Measurements from ENCODE around the gene VDAC1. TPM values are rescaled to one million over a fixed set of nuclear protein-coding genes. Genes with fewer than 3 reads are reported as not detected.

VDAC1 gene
- total and polyA plus RNA-seq, 2 of the 8 experiments (the other 6 are each of a cell fraction or from before 2014, with no cell fraction given), result 111 to 301 TPM

DNA sequence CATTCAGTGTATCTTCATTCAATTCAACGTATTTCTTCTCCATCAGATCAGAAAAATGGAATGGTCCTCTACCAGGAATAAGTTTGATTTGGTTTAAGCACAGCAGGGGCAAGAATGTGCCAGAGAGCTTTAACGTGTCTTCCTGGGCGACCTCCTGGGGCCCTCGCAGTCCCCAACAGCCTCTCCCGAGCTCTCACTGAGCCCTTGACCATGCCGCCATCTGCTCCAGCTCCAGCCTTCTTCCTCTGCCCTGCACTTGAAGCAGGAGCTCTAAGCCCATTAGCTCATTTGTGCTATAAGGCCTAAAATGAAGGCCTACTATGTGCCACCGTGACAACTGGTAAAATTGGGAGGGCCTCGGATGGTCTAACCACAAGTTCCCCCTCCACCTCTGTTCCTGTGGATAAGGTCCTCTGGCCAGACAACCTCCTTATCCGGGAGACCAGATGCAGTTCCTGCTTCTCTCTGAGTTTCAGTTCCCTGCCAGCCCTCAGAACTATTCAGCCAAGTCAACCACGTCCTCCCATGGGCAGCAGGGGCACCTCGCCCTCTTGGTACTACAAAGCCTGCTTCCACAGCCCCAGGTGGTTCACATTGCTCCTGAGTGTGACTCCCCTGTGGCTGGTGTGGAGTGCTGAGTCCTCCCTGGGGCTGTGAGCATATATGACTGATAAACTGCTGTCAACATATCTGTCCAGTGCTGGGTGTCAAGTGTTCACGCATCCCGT, 72.2 kb downstream of the VDAC1 start (continued):
- TF ChIP-seq, protein P1, sequence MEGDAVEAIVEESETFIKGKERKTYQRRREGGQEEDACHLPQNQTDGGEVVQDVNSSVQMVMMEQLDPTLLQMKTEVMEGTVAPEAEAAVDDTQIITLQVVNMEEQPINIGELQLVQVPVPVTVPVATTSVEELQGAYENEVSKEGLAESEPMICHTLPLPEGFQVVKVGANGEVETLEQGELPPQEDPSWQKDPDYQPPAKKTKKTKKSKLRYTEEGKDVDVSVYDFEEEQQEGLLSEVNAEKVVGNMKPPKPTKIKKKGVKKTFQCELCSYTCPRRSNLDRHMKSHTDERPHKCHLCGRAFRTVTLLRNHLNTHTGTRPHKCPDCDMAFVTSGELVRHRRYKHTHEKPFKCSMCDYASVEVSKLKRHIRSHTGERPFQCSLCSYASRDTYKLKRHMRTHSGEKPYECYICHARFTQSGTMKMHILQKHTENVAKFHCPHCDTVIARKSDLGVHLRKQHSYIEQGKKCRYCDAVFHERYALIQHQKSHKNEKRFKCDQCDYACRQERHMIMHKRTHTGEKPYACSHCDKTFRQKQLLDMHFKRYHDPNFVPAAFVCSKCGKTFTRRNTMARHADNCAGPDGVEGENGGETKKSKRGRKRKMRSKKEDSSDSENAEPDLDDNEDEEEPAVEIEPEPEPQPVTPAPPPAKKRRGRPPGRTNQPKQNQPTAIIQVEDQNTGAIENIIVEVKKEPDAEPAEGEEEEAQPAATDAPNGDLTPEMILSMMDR (IDR thresholded peaks at IDR 0.05; ENCODE audit: control extremely low read depth in 1 of 3, insufficient read depth in 1 of 3, low read depth in 1 of 3, low read length in 3 of 3), result no peak
- TF ChIP-seq POU5F1 (IDR thresholded peaks at IDR 0.05; ENCODE audit: low read depth, low read length), result no peak
- TF ChIP-seq KDM5A (IDR thresholded peaks at IDR 0.05; ENCODE audit: low read length), result no peak
- TF ChIP-seq CREB1 (IDR thresholded peaks at IDR 0.05), result no peak

Measured in H1 (cell line).